LNCaP clone FGC (cell line): ENCODE results near the gene ARFGAP1.

Source experiments
- DNase-seq: peaks from one replicate; pipeline ENCODE4 v3.0.0-alpha.2; 2011; ENCODE audit warnings: low read depth
- H3K4me3 ChIP-seq: 2 replicates; pipeline ENCODE4 v1.5.1; 2011; ENCODE audit warnings: mild to moderate bottlenecking, low read depth, low read length, control low read depth
- TF ChIP-seq, protein P1 (sequence below): IDR thresholded peaks from 2 replicates; pipeline ENCODE4 v1.5.1; 2012; ENCODE audit warnings: mild to moderate bottlenecking; ENCODE audit not compliant: control insufficient read depth, insufficient read depth; ENCODE audit errors: extremely low read depth

The ARFGAP1 gene

DNA sequence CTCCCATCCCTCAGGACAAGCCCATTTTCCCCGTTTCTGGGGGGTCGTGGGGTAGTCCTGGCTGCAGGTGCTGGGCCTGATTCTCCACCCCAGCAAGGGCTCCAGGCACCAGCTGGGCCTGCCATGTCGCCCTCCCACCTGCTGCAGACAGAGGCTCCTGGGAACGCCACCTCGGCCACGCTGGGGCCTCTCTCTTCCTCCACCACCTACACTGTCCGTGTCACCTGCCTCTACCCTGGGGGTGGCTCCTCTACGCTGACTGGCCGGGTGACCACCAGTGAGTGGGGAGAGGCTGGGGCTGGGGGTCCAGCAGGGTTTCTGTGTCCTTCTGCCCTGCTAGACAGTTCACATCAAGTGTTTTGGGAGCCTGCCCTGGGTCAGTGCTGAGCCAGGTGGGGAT is 39.7 kb downstream of the ARFGAP1 start:
- no peak overlapping the region for H3K4me3 ChIP-seq
- DNase-seq: no peak
- TF ChIP-seq, protein P1, sequence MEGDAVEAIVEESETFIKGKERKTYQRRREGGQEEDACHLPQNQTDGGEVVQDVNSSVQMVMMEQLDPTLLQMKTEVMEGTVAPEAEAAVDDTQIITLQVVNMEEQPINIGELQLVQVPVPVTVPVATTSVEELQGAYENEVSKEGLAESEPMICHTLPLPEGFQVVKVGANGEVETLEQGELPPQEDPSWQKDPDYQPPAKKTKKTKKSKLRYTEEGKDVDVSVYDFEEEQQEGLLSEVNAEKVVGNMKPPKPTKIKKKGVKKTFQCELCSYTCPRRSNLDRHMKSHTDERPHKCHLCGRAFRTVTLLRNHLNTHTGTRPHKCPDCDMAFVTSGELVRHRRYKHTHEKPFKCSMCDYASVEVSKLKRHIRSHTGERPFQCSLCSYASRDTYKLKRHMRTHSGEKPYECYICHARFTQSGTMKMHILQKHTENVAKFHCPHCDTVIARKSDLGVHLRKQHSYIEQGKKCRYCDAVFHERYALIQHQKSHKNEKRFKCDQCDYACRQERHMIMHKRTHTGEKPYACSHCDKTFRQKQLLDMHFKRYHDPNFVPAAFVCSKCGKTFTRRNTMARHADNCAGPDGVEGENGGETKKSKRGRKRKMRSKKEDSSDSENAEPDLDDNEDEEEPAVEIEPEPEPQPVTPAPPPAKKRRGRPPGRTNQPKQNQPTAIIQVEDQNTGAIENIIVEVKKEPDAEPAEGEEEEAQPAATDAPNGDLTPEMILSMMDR: no peak

DNA sequence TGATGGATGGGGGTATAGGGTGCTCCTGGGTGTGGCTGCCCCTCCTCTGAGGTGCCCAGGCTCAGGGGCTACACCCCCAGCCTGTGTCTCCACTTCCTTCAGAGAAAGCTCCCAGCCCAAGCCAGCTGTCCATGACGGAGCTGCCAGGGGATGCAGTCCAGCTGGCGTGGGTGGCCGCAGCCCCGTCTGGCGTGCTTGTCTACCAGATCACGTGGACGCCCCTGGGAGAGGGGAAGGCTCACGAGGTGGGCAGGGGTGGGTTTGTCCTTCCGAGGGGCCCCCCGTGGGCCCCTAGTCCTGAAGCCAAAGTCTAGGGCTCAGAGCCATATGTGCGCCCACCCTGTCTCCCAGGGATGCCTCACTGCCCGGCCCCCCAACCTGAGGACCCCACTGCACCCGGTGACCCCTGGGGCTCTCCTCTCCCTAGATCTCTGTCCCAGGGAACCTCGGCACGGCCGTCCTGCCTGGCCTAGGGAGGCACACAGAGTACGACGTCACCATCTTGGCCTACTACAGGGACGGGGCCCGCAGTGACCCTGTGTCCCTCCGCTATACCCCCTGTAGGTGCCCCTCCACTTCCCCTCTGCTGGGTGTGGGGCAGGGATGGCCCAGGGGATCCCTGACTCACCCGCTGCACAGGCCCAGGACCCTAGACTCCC is 40.2 kb downstream of the ARFGAP1 start:
- no peak overlapping the region for H3K4me3 ChIP-seq
- TF ChIP-seq, protein P1: no peak
- DNase-seq: no peak

DNA sequence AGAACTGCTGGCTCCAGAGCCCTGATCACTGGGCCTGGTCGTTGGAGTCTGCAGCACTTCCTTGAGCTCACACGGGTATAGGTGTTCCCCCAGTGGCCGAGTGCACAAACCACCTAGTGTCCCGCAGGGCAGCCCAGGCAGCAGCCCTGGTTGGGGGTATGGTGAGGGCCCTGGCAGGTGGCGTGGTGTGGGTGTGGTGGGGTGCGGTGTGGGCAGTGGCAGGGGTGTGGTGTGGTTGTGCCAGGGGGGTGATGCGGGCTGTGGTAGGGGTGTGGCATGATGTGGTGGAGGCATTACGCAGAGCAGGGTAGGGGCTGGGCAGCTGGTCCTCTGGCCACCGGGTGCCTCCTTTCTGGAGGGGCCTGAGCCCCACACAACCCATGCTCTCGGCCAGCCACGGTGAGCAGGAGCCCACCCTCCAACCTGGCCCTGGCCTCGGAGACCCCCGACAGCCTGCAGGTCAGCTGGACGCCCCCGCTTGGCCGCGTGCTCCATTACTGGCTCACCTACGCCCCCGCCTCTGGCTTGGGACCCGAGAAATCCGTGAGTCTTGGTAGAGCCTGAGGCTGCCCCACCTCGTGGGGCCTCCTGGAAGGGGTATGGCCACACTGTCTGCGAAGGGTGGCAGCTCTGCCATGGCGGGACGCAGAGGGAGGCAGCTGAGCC is 40.9 kb downstream of the ARFGAP1 start:
- H3K4me3 ChIP-seq: no peak overlapping the region
- TF ChIP-seq, protein P1: no peak
- DNase-seq: no peak

DNA sequence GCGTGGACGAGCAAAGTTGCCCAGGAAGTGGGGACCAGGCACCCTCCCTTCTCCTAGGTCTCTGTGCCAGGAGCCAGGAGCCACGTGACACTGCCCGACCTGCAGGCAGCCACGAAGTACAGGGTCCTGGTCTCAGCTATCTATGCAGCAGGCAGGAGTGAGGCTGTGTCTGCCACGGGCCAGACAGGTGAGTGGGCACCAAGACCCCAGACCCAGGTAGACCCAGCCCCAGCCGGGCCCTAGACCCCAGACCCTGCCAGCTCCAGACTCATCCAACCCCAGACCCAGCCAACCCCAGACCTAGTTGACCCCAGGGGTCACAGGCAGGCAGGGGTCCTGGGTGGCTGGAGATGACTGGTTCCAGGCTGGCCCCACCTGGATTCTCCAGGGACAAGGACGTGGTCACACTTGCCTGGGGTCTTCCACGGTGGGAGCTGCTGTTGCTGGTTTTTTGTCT is 41.4 kb downstream of the ARFGAP1 start:
- TF ChIP-seq, protein P1: no peak
- no peak for DNase-seq
- H3K4me3 ChIP-seq: no peak overlapping the region

DNA sequence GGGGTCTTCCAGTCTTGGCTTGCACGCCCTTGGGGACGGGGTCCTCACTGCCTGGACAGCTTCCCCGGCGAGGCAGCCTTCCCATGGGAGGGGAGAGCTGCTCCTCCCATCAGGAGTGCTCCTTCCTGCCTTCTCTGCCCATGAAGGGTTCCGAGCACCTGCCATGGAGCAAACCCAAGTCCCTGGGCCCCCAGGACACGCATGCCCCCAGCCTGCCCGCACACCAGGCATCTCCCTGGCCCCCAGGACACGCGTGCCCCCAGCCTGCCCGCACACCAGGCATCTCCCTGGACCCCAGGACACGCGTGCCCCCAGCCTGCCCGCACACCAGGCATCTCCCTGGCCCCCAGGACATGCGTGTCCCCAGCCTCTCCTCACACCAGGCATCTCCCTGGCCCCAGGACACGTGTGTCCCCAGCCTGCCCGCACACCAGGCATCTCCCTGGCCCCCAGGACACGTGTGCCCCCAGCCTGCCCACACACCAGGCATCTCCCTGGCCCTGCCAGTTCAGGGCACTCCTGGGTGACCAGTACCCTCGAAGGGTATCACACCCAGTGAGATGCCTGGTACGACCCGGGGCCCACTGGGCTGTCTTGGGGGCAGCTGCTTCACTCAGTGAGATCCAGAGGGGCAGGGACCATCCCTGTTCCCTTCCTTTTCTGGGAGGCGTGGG is 42.1 kb downstream of the ARFGAP1 start:
- TF ChIP-seq, protein P1: no peak
- DNase-seq: no peak
- H3K4me3 ChIP-seq: no peak overlapping the region

DNA sequence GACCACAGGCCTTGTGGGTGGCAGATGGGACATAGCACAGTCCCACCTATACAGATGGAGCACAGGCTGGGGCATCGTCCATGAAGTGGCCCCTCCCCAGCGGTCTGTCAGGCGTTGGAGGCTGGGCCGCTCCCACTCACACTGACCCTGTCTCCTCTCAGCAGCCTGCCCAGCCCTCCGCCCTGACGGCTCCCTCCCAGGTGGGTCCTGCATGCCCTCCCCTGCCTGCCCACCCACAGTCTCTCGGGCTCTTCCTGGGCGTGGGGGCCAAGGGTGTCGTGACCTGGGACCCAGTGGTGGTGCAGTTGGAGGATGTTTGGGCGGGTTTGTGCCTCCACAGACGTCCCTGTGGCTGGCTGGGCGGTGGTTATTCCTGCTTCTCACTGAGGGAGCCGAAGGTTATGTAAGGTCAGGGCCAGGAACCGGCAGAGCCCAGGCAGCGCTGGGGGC is 42.7 kb downstream of the ARFGAP1 start:
- DNase-seq: no peak
- no peak overlapping the region for H3K4me3 ChIP-seq
- TF ChIP-seq, protein P1: no peak
